GM06990 (cell line): Measurements from ENCODE around the gene AUP1.

Experiments
- DNase-seq: peaks from one replicate; pipeline ENCODE4 v3.0.0-alpha.2; 2011; ENCODE audit not compliant: insufficient read length; ENCODE audit errors: extremely low read depth
- H3K27me3 ChIP-seq: replicated peaks from 2 replicates; pipeline ENCODE4 v1.6.0; 2011; ENCODE audit warnings: low read length; ENCODE audit not compliant: control insufficient read depth, insufficient read depth
- H3K36me3 ChIP-seq: 2 replicates; pipeline ENCODE4 v1.5.1; 2011; ENCODE audit warnings: low read length; ENCODE audit not compliant: control insufficient read depth, insufficient read depth
- H3K4me3 ChIP-seq: replicated peaks from 2 replicates; pipeline ENCODE4 v1.5.1; 2011; ENCODE audit warnings: low read depth, mild to moderate bottlenecking, control low read depth, low read length
- TF ChIP-seq, protein P1 (sequence below): IDR thresholded peaks from 2 replicates; pipeline ENCODE4 v1.5.1; 2011; ENCODE audit warnings: low read length, control low read depth, mild to moderate bottlenecking, inconsistent platforms; ENCODE audit not compliant: insufficient read depth, poor library complexity, severe bottlenecking

The AUP1 gene

DNA sequence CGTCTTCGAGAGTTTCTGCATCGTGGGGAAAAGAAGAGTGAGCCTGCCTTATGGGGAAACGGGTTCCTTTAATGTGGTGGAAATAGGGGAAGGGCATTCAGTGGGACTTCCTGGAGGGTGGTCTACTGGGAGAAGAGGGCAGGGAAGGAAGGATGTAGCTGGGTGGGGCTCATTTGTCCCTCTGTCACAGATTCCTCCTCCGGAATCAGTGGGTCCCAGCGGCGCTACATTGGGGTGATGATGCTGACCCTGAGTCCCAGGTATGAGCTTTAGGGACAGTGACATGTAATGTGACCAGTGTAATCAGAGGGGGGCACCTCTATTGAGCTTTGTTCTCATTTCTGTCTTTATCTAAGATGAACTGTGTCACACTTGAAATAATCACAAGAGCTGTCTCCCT is 2.2 kb upstream of the AUP1 start:
- no peak for DNase-seq
- H3K27me3 ChIP-seq: no peaks in the 10 kb centered on the region
- TF ChIP-seq, protein P1, sequence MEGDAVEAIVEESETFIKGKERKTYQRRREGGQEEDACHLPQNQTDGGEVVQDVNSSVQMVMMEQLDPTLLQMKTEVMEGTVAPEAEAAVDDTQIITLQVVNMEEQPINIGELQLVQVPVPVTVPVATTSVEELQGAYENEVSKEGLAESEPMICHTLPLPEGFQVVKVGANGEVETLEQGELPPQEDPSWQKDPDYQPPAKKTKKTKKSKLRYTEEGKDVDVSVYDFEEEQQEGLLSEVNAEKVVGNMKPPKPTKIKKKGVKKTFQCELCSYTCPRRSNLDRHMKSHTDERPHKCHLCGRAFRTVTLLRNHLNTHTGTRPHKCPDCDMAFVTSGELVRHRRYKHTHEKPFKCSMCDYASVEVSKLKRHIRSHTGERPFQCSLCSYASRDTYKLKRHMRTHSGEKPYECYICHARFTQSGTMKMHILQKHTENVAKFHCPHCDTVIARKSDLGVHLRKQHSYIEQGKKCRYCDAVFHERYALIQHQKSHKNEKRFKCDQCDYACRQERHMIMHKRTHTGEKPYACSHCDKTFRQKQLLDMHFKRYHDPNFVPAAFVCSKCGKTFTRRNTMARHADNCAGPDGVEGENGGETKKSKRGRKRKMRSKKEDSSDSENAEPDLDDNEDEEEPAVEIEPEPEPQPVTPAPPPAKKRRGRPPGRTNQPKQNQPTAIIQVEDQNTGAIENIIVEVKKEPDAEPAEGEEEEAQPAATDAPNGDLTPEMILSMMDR: no peak
- peak overlapping the region; percentile 97 for H3K4me3 ChIP-seq
- peaks cover 35% of the 10 kb centered on the region for H3K36me3 ChIP-seq

DNA sequence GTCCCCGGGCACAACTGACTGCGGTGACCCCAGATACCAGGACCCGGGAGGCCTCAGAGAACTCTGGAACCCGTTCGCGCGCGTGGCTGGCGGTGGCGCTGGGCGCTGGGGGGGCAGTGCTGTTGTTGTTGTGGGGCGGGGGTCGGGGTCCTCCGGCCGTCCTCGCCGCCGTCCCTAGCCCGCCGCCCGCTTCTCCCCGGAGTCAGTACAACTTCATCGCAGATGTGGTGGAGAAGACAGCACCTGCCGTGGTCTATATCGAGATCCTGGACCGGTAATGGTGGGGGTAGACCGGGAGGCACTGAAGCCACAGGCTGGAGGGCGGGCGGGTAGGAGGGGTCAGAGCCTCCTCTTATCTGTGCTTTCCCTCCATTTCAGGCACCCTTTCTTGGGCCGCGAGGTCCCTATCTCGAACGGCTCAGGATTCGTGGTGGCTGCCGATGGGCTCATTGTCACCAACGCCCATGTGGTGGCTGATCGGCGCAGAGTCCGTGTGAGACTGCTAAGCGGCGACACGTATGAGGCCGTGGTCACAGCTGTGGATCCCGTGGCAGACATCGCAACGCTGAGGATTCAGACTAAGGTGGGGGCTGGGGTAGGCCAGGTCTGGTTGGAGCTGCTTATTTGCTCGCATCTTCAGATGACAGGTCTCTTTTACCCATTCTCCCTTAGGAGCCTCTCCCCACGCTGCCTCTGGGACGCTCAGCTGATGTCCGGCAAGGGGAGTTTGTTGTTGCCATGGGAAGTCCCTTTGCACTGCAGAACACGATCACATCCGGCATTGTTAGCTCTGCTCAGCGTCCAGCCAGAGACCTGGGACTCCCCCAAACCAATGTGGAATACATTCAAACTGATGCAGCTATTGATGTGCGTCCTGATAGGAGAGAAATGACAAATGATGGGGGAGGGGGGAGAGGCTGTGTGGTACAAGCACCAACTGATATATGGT is 1.0 kb upstream of the AUP1 start:
- DNase-seq: peak; percentile 77
- Histone ChIP-seq H3K36me3 (peaks cover 34% of the 10 kb centered on the region), H3K27me3 (no peaks in the 10 kb centered on the region), H3K4me3 (peak overlapping the region; percentile 97)
- TF ChIP-seq, protein P1: no peak

DNA sequence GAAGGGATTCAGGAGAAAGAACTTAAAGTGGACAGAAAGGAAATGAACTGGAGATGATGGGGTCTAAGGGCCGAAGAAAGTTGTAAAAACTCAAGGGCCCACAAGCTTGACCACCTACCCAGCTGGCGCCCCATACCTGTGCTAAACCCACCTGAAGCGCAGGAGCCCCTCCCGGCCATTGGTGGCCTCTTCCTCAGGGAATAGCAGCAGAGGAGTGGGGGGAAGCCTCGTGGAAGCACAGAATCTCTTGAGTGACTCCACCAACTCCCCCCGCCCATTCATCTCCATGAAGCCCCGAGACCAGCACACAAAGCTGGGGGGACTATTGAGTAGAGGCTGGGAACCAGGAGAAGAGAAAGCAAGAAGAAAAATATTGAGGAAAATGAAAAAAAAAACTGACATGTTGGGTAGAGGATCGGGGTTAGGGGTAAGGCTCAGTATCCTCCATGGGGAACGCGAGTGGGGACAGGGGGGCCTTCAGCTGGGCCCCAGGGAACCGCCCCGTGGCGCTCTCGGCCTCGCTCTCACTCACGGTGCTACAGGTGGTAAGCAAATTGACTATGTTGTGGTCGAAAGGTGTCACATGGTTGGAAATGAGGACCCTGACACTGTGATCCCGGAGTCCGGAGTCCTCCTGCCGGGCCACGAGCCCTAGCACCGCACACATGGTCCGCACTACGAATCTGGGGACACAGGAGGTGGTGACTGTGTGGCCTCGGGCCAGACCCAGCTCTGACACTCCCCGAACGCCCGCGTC is 728 bp downstream of the AUP1 start:
- H3K27me3 ChIP-seq: no peaks in the 10 kb centered on the region
- DNase-seq: no peak
- peak overlapping the region; percentile 97 for H3K4me3 ChIP-seq
- TF ChIP-seq, protein P1: no peak
- peaks cover 25% of the 10 kb centered on the region for H3K36me3 ChIP-seq

- Histone ChIP-seq H3K27me3 (no peaks in the 10 kb centered on the region), H3K4me3 (no peak overlapping the region; the same call in 1 of the 2 replicates), H3K36me3 (peaks cover 21% of the 10 kb centered on the region)
- DNase-seq: no peak
- TF ChIP-seq, protein P1: no peak
Observed at GRCh38 chr2:74527741-74528140, 1.8 kb downstream of the AUP1 start.

DNA sequence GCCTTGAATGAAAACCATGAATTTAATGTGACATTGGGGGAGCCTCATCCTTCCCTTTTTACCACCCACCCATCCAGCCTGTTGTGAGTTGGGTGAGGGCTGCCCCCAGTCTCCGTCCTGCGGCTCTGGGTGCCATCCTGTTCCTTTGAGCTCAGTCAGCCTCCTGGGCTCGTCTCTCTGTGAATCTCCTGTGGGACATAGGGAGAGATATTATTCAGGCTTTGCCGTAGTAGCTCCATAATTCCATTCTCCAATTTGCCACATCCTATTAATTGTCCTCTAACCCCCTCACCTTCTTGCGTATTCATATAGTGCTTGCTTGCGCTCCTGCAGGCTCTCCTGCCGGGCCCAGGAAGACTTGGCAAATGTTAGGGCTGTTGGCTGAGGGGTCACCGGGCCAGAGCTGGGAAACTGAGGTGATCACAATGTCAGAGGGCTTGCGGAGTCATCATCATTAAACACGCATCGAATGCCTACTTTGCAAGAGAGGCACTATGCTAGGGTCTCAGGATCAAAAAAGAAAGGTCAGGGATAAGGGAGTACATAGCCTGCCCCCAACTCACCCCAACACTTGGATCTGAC is 2.8 kb downstream of the AUP1 start:
- DNase-seq: no peak
- no peaks in the 10 kb centered on the region for H3K27me3 ChIP-seq
- TF ChIP-seq, protein P1: no peak
- H3K36me3 ChIP-seq: peaks cover 18% of the 10 kb centered on the region
- H3K4me3 ChIP-seq: no peak overlapping the region
